ENCODE results near the gene PSTPIP1. TPM values are rescaled to one million over a fixed set of nuclear protein-coding genes. Genes with fewer than 3 reads are reported as not detected.

Gene PSTPIP1
- total RNA-seq, 1 donor from 2014 or later: 42.7 TPM

DNA sequence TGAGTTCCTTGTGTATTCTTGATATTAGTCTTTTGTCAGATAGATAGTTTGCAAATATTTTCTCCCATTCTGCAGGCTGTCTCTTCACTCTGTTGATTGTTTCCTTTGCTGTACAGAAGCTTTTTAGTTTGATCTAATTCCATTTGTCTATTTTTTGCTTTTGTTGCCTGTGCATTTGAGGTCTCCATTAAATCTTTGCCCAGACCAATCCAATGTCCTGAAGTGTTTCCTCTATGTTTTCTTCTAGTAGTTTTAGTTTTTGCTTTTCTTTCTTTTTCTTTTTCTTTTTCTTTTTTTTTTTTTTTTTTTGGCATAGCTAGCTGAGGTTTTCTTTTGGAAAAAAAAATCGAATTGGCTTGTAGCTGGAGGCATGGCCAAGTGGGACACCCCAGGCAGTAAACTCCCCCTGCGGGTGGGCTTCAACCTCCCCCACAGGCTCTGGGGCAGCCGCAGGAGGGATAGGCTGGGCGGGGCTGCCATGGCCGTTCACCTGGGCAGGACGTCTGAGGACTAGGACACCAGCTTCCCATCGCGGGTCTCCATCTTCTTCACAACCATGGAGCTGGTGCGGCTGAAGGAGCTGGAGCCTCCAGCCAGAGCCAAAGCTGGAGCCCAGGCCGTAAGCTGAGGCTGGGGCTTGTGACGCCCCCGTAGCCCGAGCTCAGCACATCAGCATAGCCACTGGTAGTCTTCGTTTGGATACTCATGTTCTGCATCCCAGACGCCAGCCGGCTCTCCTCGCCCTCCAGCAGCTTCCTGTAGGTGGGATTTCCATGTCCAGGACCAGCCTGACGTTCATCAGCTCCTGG, 16.2 kb upstream of the PSTPIP1 start:
- CTCF ChIA-PET: interaction anchor here (1.5 kb wide), 1 partner anchor 53 kb away, joined by 3 read pairs; no protein-coding TSS in a partner anchor
- H3K27me3 Mint-ChIP-seq: peaks cover 6% of the 10 kb centered on the region
- no peak overlapping the region for H3K27ac Mint-ChIP-seq
- peaks cover 6% of the 10 kb centered on the region for H3K4me1 Mint-ChIP-seq
- DNase-seq (no peak), ATAC-seq (ENCODE audit: low read depth) (no peak)
- TF ChIP-seq, protein P1, sequence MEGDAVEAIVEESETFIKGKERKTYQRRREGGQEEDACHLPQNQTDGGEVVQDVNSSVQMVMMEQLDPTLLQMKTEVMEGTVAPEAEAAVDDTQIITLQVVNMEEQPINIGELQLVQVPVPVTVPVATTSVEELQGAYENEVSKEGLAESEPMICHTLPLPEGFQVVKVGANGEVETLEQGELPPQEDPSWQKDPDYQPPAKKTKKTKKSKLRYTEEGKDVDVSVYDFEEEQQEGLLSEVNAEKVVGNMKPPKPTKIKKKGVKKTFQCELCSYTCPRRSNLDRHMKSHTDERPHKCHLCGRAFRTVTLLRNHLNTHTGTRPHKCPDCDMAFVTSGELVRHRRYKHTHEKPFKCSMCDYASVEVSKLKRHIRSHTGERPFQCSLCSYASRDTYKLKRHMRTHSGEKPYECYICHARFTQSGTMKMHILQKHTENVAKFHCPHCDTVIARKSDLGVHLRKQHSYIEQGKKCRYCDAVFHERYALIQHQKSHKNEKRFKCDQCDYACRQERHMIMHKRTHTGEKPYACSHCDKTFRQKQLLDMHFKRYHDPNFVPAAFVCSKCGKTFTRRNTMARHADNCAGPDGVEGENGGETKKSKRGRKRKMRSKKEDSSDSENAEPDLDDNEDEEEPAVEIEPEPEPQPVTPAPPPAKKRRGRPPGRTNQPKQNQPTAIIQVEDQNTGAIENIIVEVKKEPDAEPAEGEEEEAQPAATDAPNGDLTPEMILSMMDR (IDR thresholded peaks at IDR 0.05): no peak
- POLR2A ChIA-PET: interaction anchor here (1.2 to 1.5 kb wide), 2 partner anchors 16 to 47 kb away, joined by 4 to 5 read pairs; partner anchors contain the start of genes PSTPIP1 and RCN2
- no peaks in the 10 kb centered on the region for H3K36me3 Mint-ChIP-seq (ENCODE audit: low read depth)
- no peak overlapping the region for H3K4me3 Mint-ChIP-seq
- no peaks in the 10 kb centered on the region for H3K9me3 Mint-ChIP-seq
- intact Hi-C loops (cut with micrococcal nuclease): no loop called here

DNA sequence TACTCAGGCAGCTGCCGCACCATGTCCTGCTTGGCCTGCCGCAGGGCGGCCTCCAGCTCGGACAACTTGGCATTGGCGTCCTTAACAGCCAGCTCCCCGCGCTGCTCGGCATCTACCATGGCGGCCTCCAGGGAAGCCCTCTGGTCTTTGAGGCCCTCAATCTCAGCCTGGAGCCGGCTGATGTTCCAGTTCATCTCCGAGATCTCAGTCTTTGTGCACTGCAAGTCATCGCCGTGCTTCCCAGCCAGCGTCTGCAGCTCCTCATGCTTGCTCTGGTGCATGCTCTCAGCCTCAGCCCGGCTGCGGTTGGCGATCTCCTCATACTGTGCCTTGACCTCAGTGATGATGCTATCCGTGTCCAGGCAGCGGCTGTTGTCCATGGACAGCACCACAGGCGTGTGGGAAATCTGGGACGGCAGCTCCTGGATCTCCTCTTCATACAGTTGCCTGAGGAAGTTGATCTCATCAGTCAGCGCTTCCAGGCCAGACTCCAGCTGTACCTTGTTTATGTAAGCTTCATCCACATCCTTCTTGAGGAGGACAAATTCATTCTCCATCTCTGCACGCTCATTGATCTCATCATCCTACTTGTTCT, 15.5 kb upstream of the PSTPIP1 start:
- POLR2A ChIA-PET: interaction anchor here (1.2 kb wide), 1 partner anchor 47 kb away, joined by 4 read pairs; the partner anchor contains the start of gene RCN2
- no peak overlapping the region for H3K4me3 Mint-ChIP-seq

DNA sequence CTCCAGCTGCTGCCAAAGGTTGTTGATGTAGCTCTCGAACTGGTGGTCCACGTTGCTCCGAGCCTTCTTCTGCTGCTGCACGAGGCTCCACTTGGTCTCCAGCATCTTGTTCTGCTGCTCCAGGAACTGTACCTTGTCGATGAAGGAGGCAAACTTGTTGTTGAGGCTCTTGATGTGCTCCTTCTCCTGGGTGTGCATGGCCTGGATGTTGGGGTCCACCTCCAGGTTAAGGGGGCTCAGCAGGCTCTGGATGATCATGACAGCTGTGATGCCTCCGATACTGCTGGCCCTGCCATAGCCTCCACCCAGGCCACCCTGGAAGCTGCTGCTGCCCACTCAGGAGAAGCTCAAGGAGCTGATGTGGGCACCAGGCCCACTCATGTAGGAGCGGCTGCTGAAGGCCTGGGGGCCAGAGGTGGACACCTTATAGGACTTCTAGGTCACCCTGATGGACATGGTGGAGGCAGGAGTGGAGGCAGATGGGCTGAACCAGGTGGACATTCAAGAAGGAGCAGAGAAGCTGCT, 14.9 kb upstream of the PSTPIP1 start:
- DNase-seq (no peak), ATAC-seq (ENCODE audit: low read depth) (no peak)
- H3K9me3 Mint-ChIP-seq: no peaks in the 10 kb centered on the region
- H3K4me1 Mint-ChIP-seq: peaks cover 6% of the 10 kb centered on the region
- TF ChIP-seq, protein P1 (IDR thresholded peaks at IDR 0.05): no peak
- intact Hi-C loops (cut with micrococcal nuclease): no loop called here
- no peak overlapping the region for H3K27ac Mint-ChIP-seq
- peaks cover 6% of the 10 kb centered on the region for H3K27me3 Mint-ChIP-seq
- ChIA-PET POLR2A (interaction anchor here (0.6 kb wide), 1 partner anchor 28 kb away, joined by 4 read pairs; no protein-coding TSS in a partner anchor), CTCF (no interaction called here)
- no peaks in the 10 kb centered on the region for H3K36me3 Mint-ChIP-seq (ENCODE audit: low read depth)
- no peak overlapping the region for H3K4me3 Mint-ChIP-seq

More for the DNA sequence above, 15.5 kb upstream of the PSTPIP1 start:
- DNase-seq: no peak
- no peak for ATAC-seq (ENCODE audit: low read depth)
- H3K9me3 Mint-ChIP-seq: no peaks in the 10 kb centered on the region
- no peak overlapping the region for H3K27ac Mint-ChIP-seq
- TF ChIP-seq, protein P1 (IDR thresholded peaks at IDR 0.05): no peak
- intact Hi-C loops (cut with micrococcal nuclease): no loop called here
- CTCF ChIA-PET: interaction anchor here (1.5 kb wide), 1 partner anchor 52 kb away, joined by 3 read pairs; no protein-coding TSS in a partner anchor
- H3K27me3 Mint-ChIP-seq: peaks cover 6% of the 10 kb centered on the region
- H3K4me1 Mint-ChIP-seq: peaks cover 6% of the 10 kb centered on the region
- no peaks in the 10 kb centered on the region for H3K36me3 Mint-ChIP-seq (ENCODE audit: low read depth)

DNA sequence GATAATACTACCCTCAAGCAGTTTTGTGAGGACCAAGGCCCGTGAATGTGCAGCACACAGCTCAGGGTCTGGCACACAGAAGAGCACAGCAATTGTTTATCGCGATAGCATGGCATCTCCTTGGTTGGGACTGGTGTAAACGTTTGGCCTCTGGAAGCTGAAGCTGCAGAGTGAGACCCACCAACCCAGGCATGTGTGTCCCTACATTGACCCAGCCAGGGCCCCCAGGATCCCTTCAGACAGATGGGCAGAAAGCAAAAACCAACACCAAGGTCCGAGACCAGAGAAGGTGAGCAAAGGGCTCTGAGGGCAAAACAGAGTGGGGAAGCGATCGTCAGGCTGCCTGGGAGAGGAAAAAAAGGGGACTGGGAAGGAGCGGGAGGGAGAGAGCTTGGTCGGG, 12.6 kb upstream of the PSTPIP1 start:
- peaks cover 6% of the 10 kb centered on the region for H3K27me3 Mint-ChIP-seq

More for the DNA sequence above, 12.6 kb upstream of the PSTPIP1 start:
- intact Hi-C loops (cut with micrococcal nuclease): no loop called here
- DNase-seq: no peak
- ATAC-seq (ENCODE audit: low read depth): no peak
- Mint-ChIP-seq H3K27ac (no peak overlapping the region), H3K4me3 (no peak overlapping the region), H3K4me1 (no peaks in the 10 kb centered on the region), H3K9me3 (no peaks in the 10 kb centered on the region), H3K36me3 (ENCODE audit: low read depth) (no peaks in the 10 kb centered on the region)
- CTCF ChIA-PET: no interaction called here
- POLR2A ChIA-PET: no interaction called here
- TF ChIP-seq, protein P1 (IDR thresholded peaks at IDR 0.05): no peak
